ENCODE measurements around the gene PLXNB1. TPM values are rescaled to one million over a fixed set of nuclear protein-coding genes. Genes with fewer than 3 reads are reported as not detected.

Gene PLXNB1
- total RNA-seq, 1 donor from 2014 or later = 26.8 TPM

- no peak for DNase-seq
Measured at GRCh38 chr3:48434591-48435222, 4.8 kb upstream of the PLXNB1 start.

GRCh38 chr3:48433472-48434118, 3.7 kb upstream of the PLXNB1 start:
- no peak for DNase-seq

- no peak for DNase-seq
Measured at GRCh38 chr3:48432411-48433371, 2.8 kb upstream of the PLXNB1 start.

- no peak for DNase-seq
Measured at GRCh38 chr3:48431224-48432029, 1.5 kb upstream of the PLXNB1 start.

- DNase-seq = no peak
Measured at GRCh38 chr3:48430708-48431101, 819 bp upstream of the PLXNB1 start.

- DNase-seq = peak; percentile 44
Measured at GRCh38 chr3:48429317-48429959, 448 bp downstream of the PLXNB1 start.

- DNase-seq = no peak
Measured at GRCh38 chr3:48428572-48429316, 1.1 kb downstream of the PLXNB1 start.

GRCh38 chr3:48428088-48428571, 1.8 kb downstream of the PLXNB1 start:
- no peak for DNase-seq

GRCh38 chr3:48427630-48427962, 2.3 kb downstream of the PLXNB1 start:
- DNase-seq = no peak

GRCh38 chr3:48426944-48427629, 2.8 kb downstream of the PLXNB1 start:
- no peak for DNase-seq

GRCh38 chr3:48426401-48426909, 3.4 kb downstream of the PLXNB1 start:
- DNase-seq = peak; percentile 85

GRCh38 chr3:48425281-48425812, 4.5 kb downstream of the PLXNB1 start:
- DNase-seq = no peak

- no peak for DNase-seq
Measured at GRCh38 chr3:48423883-48424695, 5.8 kb downstream of the PLXNB1 start.

GRCh38 chr3:48423241-48423882, 6.5 kb downstream of the PLXNB1 start:
- no peak for DNase-seq

GRCh38 chr3:48422681-48423080, 7.2 kb downstream of the PLXNB1 start:
- DNase-seq = no peak

- DNase-seq = no peak
Measured at GRCh38 chr3:48422272-48422671, 7.6 kb downstream of the PLXNB1 start.

GRCh38 chr3:48420561-48420960, 9.3 kb downstream of the PLXNB1 start:
- no peak for DNase-seq

- DNase-seq = no peak
Measured at GRCh38 chr3:48419597-48419996, 10.3 kb downstream of the PLXNB1 start.
